GM18951 (cell line): ENCODE data around the gene NXNL2.

ENCODE experiments used
- POLR2A ChIP-seq: IDR thresholded peaks from 4 replicates; pipeline ENCODE4 v1.6.1; 2011; ENCODE audit warnings: mild to moderate bottlenecking; ENCODE audit not compliant: insufficient read length, insufficient read depth; ENCODE audit errors: extremely low read depth
- in situ Hi-C: fragments of 300-500 bp; cut with MboI; formaldehyde crosslinking; loops from one replicate; pipeline ENCODE4 v1.12.0; 2022; ENCODE audit warnings: low sequenced_read_pairs, mixed read lengths, inconsistent platforms; ENCODE audit not compliant: unreplicated experiment

NXNL2 gene

DNA sequence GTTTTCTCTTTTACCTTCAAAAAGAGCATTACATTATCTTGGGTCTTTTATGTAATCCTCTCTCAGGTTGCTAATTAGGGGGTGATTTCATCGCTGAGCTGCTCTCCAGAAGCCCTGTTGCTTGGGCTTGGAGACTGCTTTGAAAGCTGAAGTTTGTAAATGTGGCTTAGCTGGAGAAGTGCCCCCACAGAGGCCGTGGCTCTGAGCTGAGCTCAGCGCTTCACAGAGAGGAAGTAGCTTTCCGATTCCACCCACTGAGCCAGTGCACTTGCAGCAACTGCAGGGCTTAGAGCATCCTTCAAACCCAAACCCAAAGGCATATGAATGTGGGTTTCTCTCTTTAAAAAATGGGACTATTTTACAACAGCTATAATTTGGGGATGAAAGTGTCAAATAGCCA is 13.7 kb upstream of the NXNL2 start:
- in situ Hi-C loops: no loop called here
- no peak for TF ChIP-seq POLR2A

DNA sequence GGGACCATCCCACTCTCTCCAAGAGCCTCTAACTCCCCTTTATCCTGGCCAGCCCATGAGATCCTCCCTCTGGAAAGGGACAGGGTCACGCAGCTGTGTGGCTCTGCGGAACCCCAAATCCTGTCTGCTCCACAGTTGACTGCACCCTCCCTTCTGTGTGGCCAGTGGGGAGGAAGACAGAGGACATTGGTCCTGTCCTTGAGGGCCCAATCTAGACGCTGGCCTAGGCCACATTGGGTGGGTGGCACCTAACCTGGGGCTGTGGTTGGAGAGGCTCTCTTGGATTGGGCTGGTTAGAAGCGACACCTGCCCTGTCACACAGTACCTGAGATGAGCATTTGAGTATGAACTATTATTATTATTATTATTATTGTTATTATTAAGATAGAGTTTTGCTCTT is 12.6 kb upstream of the NXNL2 start:
- in situ Hi-C loops: no loop called here
- no peak for TF ChIP-seq POLR2A

DNA sequence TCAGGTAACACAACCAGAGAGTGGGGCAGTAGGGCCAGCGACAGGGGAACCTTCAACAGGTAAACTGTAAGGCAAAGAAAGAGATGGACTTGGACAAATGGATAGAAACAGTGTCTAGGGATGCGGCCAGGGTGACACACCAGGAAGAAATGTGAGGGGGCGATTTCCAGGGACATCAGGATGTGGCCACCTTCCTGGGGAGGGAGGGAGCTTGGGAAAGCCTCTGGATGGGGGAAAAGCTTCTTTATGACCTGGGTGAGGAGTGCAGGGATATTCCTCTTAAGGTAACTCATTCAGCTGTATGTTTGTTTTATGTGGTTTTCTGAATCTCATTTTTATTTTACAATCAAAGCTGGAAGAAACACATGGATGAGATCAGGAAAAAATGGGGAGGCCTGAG is 11.9 kb upstream of the NXNL2 start:
- in situ Hi-C loops: no loop called here
- TF ChIP-seq POLR2A: no peak

DNA sequence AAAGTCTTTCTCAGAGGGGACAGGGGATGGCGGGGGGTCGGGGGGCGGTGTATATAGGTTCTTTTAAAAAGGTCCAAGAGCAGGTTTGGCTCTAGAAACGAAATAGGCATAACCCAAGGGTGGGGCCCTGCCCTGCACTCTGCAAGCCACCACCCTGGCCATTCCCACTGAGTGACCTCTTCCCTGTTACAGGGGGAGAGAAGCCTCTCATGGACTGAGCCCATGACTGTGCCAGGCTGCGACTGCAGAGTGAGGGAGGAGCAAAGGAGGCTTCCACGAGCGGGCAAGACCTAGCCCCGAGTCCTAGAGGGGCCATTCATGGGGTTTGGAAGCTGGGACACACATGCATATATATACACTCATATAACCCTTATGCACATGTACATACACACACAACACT is 10.1 kb upstream of the NXNL2 start:
- no peak for TF ChIP-seq POLR2A
- in situ Hi-C loops: no loop called here

DNA sequence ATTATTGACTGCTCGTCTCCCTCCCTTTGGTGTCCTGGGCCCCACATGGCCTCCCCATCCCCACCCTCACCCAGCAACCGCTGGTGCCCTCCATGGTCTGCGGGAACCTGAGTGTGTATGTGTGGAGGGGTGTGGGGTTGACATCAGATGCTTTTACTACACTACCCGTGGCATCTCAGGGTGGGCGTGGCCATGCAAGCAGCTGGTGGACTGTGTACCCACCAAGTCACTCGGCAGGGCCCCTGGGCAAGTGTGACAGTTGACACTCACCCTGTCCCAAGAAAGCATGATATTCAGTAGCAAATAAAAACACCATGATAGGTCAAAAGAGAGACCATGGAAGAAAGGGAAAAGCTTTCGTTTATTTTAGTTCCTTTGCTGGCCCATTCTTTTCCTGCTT is 7.4 kb upstream of the NXNL2 start:
- in situ Hi-C loops: no loop called here
- no peak for TF ChIP-seq POLR2A

DNA sequence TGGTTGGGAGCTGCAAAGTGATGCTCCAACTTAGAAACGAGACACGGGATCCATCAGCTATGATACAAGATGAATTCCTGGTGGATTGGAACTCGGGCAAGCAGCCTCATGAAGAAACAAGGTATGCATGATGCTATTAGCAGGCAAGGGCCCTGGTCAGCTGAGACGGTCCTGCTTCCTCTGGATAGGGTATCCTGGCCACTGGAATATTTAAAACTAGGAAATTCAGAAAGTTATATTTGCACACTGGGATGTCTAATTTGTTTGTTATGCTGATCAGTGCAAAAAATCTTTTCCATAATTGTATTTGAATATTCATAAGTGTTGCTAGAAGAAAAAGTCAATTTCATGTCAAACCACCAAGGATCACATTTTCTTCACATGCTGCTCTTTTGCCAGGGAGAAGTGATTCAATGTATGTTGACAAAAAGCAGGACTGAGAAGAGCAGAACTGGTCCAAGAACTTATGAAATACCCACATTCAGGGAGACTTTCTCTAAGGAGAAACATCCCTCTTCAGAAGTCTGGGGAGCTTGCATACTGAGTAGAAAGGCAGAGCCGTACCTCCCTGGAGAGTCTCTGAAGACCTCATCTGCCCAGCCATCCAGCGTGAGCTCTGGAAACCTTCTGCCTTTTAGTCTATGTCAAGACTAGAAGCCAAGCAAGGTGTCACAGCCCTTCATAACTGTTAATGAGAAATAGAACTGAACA is 6.7 kb upstream of the NXNL2 start:
- TF ChIP-seq POLR2A: no peak
- in situ Hi-C loops: no loop called here

DNA sequence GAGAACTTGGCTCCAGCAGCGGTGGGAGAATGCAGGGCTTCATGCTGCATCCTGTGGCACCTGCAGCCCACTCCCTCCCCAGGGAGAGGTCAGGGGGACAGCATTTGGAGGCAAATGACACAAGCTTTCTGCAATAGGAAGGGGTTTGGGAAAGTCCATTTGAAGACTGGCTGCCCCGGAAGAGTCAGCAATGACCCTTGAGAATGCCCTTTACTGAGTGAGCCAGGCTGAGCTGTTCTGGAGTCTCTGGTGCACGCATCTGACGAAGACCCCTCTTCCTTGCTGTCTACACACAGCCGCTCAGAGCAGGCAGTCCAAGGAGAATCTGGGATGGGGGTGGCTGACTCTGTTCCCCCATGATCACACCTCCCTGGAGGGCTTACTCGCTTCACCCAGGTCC is 5.5 kb upstream of the NXNL2 start:
- in situ Hi-C loops: no loop called here
- no peak for TF ChIP-seq POLR2A

DNA sequence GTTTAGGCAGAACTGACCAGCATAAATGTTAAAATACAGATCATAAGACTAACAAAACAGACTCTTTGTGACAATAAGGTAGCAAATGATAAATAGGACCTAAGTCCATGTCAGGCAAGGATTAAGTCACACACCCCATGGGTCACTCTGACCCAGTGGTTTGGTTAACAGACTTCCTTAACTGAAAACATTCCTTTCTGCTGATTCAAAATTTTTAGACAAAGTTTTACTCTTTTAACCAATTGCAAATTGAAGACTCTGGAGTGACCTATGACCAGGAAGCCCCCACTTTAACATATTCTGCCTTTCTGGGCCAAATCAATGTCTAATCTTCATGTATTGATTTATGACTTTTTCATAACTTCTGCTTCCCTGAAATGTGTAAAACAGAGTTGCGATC is 4.9 kb upstream of the NXNL2 start:
- TF ChIP-seq POLR2A: no peak
- in situ Hi-C loops: no loop called here

DNA sequence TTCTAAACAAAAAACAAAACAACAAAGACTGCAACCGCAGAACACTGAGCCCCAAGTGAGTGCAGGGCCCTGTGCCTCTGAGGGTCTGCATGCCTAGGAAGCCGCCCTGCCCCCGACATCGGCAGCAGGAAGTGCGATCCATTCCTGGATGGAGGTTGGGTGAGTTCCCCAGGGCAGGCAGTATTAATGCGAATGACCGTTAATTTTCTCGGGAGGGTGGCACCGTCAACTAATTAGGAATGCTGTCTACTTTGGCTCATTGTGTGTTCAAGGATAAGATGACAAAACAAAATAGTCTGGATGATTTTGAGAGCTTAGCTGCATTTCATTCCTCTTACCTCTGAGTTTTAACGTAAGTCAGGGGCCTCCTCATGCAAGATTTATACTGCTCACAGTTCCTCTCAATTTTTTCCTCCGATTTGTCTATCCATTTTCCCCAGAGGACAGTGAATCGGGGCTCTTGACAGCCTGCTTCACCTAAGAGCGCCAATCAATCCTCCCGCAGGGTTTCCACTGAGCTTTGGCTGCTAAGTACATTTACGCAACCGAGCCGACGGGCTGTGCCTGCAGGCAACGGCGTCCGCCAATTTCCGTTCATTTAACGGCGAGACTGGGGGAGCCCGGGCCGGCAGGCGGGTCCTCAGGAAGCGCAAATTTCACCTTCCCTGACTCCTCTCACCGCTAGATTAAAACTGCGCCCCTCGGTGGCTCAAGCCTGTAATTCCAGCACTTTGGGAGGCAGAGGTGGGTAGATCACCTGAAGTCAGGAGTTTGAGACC is 2.9 kb upstream of the NXNL2 start:
- in situ Hi-C loops: no loop called here
- no peak for TF ChIP-seq POLR2A

DNA sequence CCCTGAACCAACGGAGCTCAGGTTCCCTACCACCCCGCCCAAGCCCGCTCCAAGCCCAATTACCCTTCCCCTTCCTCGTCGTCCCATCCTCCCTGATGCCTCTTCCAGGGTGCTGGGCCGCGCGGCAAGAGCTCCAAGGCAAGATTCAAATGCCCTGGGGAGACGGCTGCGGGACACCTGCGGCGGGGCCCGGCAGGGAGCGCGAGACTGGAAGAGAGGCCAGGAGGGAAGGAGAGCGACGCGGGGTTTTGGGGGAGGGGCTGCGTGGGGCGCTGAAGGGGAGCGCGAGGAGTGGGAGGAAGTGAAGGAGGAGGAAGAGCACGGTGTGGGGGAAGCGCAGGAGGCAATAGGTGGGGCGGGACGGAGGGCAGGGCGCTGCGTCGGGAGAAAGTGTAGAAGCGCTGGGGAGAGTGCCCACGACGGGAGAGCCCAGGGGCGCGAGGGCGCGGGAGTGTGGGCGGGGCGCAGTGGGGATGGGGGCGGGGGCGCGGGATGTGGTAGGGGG is 975 bp upstream of the NXNL2 start:
- no peak for TF ChIP-seq POLR2A
- in situ Hi-C loops: no loop called here

DNA sequence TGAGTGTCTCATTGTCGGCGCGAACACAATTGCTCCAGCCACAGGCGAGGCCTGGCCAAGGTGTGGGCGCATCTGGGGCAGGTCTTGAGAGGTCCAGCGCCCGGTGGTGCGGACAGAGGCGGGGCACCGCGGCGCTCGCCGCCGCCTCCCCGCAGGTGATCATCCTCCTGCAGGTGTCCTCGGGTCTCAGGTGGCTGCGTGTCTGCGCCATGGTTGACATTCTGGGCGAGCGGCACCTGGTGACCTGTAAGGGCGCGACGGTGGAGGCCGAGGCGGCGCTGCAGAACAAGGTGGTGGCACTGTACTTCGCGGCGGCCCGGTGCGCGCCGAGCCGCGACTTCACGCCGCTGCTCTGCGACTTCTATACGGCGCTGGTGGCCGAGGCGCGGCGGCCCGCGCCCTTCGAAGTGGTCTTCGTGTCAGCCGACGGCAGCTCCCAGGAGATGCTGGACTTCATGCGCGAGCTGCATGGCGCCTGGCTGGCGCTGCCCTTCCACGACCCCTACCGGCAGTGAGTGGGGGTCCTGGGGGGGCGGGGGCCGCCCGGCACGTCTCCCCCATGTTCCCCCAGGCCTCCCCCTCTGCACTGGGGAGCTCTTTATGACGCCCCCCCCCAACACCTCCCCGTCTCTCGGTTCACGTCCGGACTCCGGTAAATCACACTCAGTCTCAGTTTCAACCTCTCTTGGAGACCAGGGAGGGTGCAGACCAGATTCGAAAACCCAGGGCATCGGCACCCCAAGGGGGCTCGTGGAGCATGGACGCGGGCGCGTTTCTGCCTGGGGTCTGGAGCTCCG is 446 bp downstream of the NXNL2 start:
- no peak for TF ChIP-seq POLR2A
- in situ Hi-C loops: no loop called here

DNA sequence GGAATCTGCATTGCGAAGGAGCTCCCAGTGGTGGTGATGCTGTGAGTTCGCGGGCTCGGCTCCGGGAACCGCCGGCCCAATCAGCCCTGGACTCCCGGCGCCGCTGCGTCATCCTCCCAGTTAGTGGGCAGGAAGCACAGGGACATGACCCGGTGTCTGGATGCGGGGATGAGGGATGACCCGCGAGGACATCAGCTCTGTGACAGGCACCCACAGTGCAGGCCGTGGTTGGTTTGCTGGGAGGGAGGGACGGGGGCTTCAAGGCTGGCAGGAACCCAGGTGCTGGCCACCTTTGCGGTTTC is 996 bp downstream of the NXNL2 start:
- in situ Hi-C loops: no loop called here
- TF ChIP-seq POLR2A: no peak

DNA sequence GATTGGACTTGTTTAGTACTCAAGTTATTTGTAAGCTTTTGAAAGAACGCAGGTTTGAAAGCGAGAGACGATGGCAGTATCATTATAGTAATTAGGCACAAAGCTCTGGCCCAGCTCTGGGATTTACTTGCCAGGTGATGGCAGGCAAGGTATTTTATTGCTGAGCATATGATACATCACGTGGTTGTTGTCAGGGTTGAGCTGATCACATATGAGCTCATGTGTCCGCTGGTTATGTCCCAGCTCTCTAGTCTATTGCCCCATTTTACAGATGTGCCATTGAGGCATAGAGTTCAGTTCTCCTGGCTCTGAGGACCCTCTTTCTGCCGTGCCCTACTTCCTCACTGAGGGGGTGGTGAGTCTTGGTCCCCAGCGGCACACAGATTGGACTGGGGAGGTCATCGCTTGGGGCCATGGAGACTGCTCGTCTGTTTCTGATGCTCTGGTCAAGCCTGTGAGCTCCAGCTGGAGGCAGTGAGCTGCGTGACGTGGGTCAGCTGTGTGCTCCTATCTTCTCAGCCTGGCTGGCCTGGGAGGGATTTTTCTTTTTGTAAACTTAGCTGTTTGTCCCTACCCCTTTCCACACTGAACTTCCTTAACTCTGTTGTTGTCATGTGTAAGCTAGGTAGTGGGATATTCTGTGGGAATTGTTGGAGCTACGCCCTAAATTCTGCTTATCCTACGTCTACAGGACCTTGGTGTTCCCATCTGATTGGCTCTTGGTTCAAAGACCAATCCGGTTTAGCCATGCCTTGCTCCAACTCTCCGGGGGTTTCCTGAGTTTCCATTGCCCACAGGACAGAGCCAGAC is 2.2 kb downstream of the NXNL2 start:
- no peak for TF ChIP-seq POLR2A
- in situ Hi-C loops: no loop called here
